Lower leg skin (tissue), 3 donors: Measurements from ENCODE around the gene RTP5.

ENCODE experiments used
- CTCF ChIP-seq, 3 donors: fragments of 450-650 bp; IDR thresholded peaks; one replicate each; pipeline ENCODE4 v1.5.1; 2016; ENCODE audit warnings: antibody characterized with exemption in 3 of 3, mild to moderate bottlenecking in 3 of 3, moderate library complexity in 2 of 3
- POLR2A ChIP-seq, 2 donors: fragments of 450-650 bp; IDR thresholded peaks; one replicate each; pipeline ENCODE4 v1.6.1; 2016 to 2017; ENCODE audit warnings: antibody characterized with exemption in 2 of 2, mild to moderate bottlenecking in 1 of 2, moderate library complexity in 1 of 2

GRCh38 chr2:241854342-241855244, 14.9 kb upstream of the RTP5 start:
- TF ChIP-seq CTCF (IDR thresholded peaks at IDR 0.05), result no peak
- no peak for TF ChIP-seq POLR2A (IDR thresholded peaks at IDR 0.05)
